Esophagus muscularis mucosa (tissue), 4 donors: ENCODE measurements around the gene DIP2C. TPM values are rescaled to one million over a fixed set of nuclear protein-coding genes. Genes with fewer than 3 reads are reported as not detected.

ENCODE experiments used
- DNase-seq: peaks from one replicate; pipeline ENCODE4 v3.0.0-alpha.2; 2017; ENCODE audit errors: extremely low spot score
- H3K27ac ChIP-seq, 4 donors: fragments of 200-600 bp; sonication (generic); replicated peaks in 1 of 4; 1 replicate in 3 of 4; 2 replicates in 1 of 4; pipeline ENCODE4 v1.5.1; 2016 to 2019; ENCODE audit warnings: mild to moderate bottlenecking in 1 of 4
- H3K27me3 ChIP-seq, 4 donors: fragments of 200-600 bp; sonication (generic); one replicate each; pipeline versions ENCODE4 v1.5.1 to v1.6.0; 2016 to 2019
- H3K36me3 ChIP-seq, 4 donors: fragments of 200-600 bp; sonication (generic); one replicate each; pipeline ENCODE4 v1.5.1; 2016 to 2019
- H3K4me1 ChIP-seq, 4 donors: fragments of 200-600 bp; sonication (generic); one replicate each; pipeline ENCODE4 v1.5.1; 2016 to 2019
- H3K4me3 ChIP-seq, 4 donors: fragments of 200-600 bp; sonication (generic); 1 replicate in 2 of 4; 2 replicates in 2 of 4; pipeline ENCODE4 v1.5.1; 2016 to 2019; ENCODE audit warnings: mild to moderate bottlenecking in 4 of 4, moderate library complexity in 1 of 4
- H3K9me3 ChIP-seq, 4 donors: fragments of 200-600 bp; sonication (generic); 1 replicate in 3 of 4; 2 replicates in 1 of 4; pipeline ENCODE4 v1.5.1; 2016 to 2019
- CTCF ChIP-seq, 3 experiments: fragments of 200-600 bp in 2 of 3; fragments of 450-650 bp in 1 of 3; sonication (generic) in 2 of 3; IDR thresholded peaks; one replicate each; pipeline ENCODE4 v1.5.1; 2017 to 2019; ENCODE audit warnings: antibody characterized with exemption in 3 of 3, mild to moderate bottlenecking in 2 of 3, moderate library complexity in 1 of 3
- EP300 ChIP-seq: sonication (generic); formaldehyde crosslinking; IDR thresholded peaks from one replicate; pipeline ENCODE4 v1.6.1; 2017; ENCODE audit warnings: antibody characterized with exemption
- POLR2A ChIP-seq: fragments of 450-650 bp; IDR thresholded peaks from one replicate; pipeline ENCODE4 v1.6.1; 2017; ENCODE audit warnings: antibody characterized with exemption, moderate library complexity, mild to moderate bottlenecking, low read depth
- POLR2AphosphoS5 ChIP-seq, 2 donors: sonication (generic); formaldehyde crosslinking; IDR thresholded peaks; one replicate each; pipeline ENCODE4 v1.6.1; 2017; ENCODE audit warnings: antibody characterized with exemption in 2 of 2
- WGBS: methylation state at CpG from one replicate; pipeline ENCODE4 v1.1.5; 2018; 5-methylcytosine and 5-hydroxymethylcytosine counted together
- intact Hi-C: fragments of 100-400 bp; cut with DNase I; formaldehyde crosslinking; loops from one replicate; pipeline ENCODE4 v1.15.1; 2023
- total RNA-seq, 4 donors: library from RNA; depleted of rRNA; stranded (reverse); fragments of >200 nt; gene quantifications; one replicate each; pipeline versions ENCODE4 v1.1.0 to v1.2.1, GENCODE V29; 2016

Gene DIP2C
- total RNA-seq, 4 donors from 2014 or later = 38.6 to 66.4 (median 55.7) TPM

GRCh38 chr10:689121-689451, 382 bp downstream of the DIP2C start:
- H3K4me3 ChIP-seq = peak overlapping the region; percentile 76 to 92 (median 86)
- no peaks in the 10 kb centered on the region for H3K9me3 ChIP-seq
- peaks cover 20 to 62% (median 54%) of the 10 kb centered on the region in 4 donors for H3K4me1 ChIP-seq
- TF ChIP-seq EP300 = no peak
- no peak for TF ChIP-seq POLR2A
- TF ChIP-seq CTCF (IDR thresholded peaks at IDR 0.05) = no peak
- TF ChIP-seq POLR2AphosphoS5 (IDR thresholded peaks at IDR 0.05) = no peak
- WGBS = 7% methylated on average over 3 of the region's 42 CpGs
- no peak for DNase-seq
- intact Hi-C loops = loop anchor here (2.0 to 10.0 kb wide), 2 partner anchors 64 to 178 kb away; no protein-coding TSS in a partner anchor
- H3K27me3 ChIP-seq = no peaks in the 10 kb centered on the region
- no peaks in the 10 kb centered on the region for H3K36me3 ChIP-seq
- peak overlapping the region; percentile 85 to 98 (median 94) for H3K27ac ChIP-seq

GRCh38 chr10:688312-689120, 952 bp downstream of the DIP2C start:
- DNase-seq = peak; percentile 89
- intact Hi-C loops = loop anchor here (2.0 to 10.0 kb wide), 2 partner anchors 64 to 178 kb away; no protein-coding TSS in a partner anchor
- H3K4me1 ChIP-seq = peaks cover 25 to 64% (median 55%) of the 10 kb centered on the region in 4 donors
- WGBS = 2% methylated on average over 49 of the region's 57 CpGs
- H3K4me3 ChIP-seq = peak overlapping the region; percentile 76 to 92 (median 86)
- TF ChIP-seq POLR2AphosphoS5 (IDR thresholded peaks at IDR 0.05) = no peak
- no peak for TF ChIP-seq EP300
- TF ChIP-seq CTCF (IDR thresholded peaks at IDR 0.05) = no peak
- no peak for TF ChIP-seq POLR2A
- H3K36me3 ChIP-seq = no peaks in the 10 kb centered on the region
- no peaks in the 10 kb centered on the region for H3K9me3 ChIP-seq
- H3K27ac ChIP-seq = peak overlapping the region; percentile 85 to 98 (median 94)
- no peaks in the 10 kb centered on the region for H3K27me3 ChIP-seq

- TF ChIP-seq CTCF (IDR thresholded peaks at IDR 0.05) (no peak), POLR2A (no peak), EP300 (no peak), POLR2AphosphoS5 (IDR thresholded peaks at IDR 0.05) (no peak)
- Histone ChIP-seq H3K9me3 (no peaks in the 10 kb centered on the region), H3K4me1 (peaks cover 32 to 65% (median 60%) of the 10 kb centered on the region in 4 donors), H3K27me3 (no peaks in the 10 kb centered on the region), H3K4me3 (peak overlapping the region; percentile 76 to 92 (median 86)), H3K36me3 (no peaks in the 10 kb centered on the region), H3K27ac (peak overlapping the region; percentile 85 to 98 (median 94))
- peak; percentile 86 for DNase-seq
- WGBS = 39% methylated on average over 15 of the region's 21 CpGs
- intact Hi-C loops = loop anchor here (2.0 to 10.0 kb wide), 2 partner anchors 63 to 177 kb away; no protein-coding TSS in a partner anchor
Observed at GRCh38 chr10:687583-688311, 1.7 kb downstream of the DIP2C start.

GRCh38 chr10:686155-686931, 3.1 kb downstream of the DIP2C start:
- WGBS = 94% methylated on average over 17 of the region's 19 CpGs

More at GRCh38 chr10:686155-686931, 3.1 kb downstream of the DIP2C start:
- peaks cover 38 to 77% (median 73%) of the 10 kb centered on the region in 4 donors for H3K4me1 ChIP-seq
- H3K4me3 ChIP-seq = no peak overlapping the region
- peak overlapping the region in 2 of 4 donors; percentile 95 to 98 for H3K27ac ChIP-seq
- no peaks in the 10 kb centered on the region for H3K9me3 ChIP-seq
- no peaks in the 10 kb centered on the region for H3K36me3 ChIP-seq
- intact Hi-C loops = loop anchor here (10.0 kb wide), 1 partner anchor 62 kb away; no protein-coding TSS in a partner anchor
- peak; percentile 57 for DNase-seq
- no peaks in the 10 kb centered on the region for H3K27me3 ChIP-seq
- TF ChIP-seq CTCF (IDR thresholded peaks at IDR 0.05) (no peak), POLR2AphosphoS5 (IDR thresholded peaks at IDR 0.05) (no peak), EP300 (no peak), POLR2A (no peak)
